ENCODE data around the gene TSPAN31.

Gene TSPAN31

DNA sequence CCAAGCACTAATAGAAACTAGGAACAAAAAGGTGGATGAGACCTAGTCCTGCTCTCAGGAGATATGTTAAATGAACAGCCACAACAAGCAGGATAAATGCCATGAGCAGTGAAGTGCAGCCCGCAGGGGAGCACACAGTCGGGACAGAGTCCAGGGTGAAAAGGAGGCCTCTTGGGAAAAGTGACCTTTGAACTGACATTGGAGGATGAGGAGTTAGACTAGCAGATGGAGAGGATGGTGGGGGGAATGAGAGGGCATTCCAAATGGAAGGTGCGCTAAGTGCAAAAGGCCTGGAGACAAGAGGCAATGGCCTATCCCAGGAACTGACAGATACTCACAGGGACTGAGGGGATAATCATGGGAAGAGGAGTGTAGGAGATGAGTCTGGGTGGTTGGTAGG lies 46.4 kb upstream of the TSPAN31 start:
- Histone ChIP-seq H3F3A (ENCODE audit: insufficient read depth, low read length) (no peaks in the 10 kb centered on the region), H3K27me3 (ENCODE audit: insufficient read depth, low read length) (no peaks in the 10 kb centered on the region), H3K79me2 (ENCODE audit: insufficient read depth, low read length) (0 out of 2 replicates have a peak, but pooled peaks cover 7% of the 10 kb centered on the region), H2AFZ (ENCODE audit: low read length) (no peak overlapping the region), H3K9me3 (ENCODE audit: low read length) (peaks cover 9% of the 10 kb centered on the region; the same call in 1 of the 2 replicates), H3K36me3 (ENCODE audit: insufficient read depth, low read length) (peaks cover 59% of the 10 kb centered on the region), H3K27ac (ENCODE audit: low read depth, low read length, poor library complexity, severe bottlenecking) (no peak overlapping the region), H3K9me2 (ENCODE audit: low read depth, low read length) (no peaks in the 10 kb centered on the region), H3K4me1 (ENCODE audit: insufficient read depth, low read length, severe bottlenecking) (peaks cover 11% of the 10 kb centered on the region), H3K4me2 (ENCODE audit: low read length) (no peak overlapping the region), H3K9ac (ENCODE audit: low read length) (no peak overlapping the region), H4K20me1 (ENCODE audit: insufficient read depth, low read length) (no peaks in the 10 kb centered on the region), H3K4me3 (ENCODE audit: low read depth, low read length, poor library complexity, severe bottlenecking) (no peak overlapping the region)
- no peak for TF ChIP-seq EZH2 (IDR thresholded peaks at IDR 0.05; ENCODE audit: borderline replicate concordance, low read length)
- TF ChIP-seq, protein P1, sequence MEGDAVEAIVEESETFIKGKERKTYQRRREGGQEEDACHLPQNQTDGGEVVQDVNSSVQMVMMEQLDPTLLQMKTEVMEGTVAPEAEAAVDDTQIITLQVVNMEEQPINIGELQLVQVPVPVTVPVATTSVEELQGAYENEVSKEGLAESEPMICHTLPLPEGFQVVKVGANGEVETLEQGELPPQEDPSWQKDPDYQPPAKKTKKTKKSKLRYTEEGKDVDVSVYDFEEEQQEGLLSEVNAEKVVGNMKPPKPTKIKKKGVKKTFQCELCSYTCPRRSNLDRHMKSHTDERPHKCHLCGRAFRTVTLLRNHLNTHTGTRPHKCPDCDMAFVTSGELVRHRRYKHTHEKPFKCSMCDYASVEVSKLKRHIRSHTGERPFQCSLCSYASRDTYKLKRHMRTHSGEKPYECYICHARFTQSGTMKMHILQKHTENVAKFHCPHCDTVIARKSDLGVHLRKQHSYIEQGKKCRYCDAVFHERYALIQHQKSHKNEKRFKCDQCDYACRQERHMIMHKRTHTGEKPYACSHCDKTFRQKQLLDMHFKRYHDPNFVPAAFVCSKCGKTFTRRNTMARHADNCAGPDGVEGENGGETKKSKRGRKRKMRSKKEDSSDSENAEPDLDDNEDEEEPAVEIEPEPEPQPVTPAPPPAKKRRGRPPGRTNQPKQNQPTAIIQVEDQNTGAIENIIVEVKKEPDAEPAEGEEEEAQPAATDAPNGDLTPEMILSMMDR (IDR thresholded peaks at IDR 0.05; ENCODE audit: low read length): no peak

GRCh38 chr12:57700317-57700716 lies 44.5 kb upstream of the TSPAN31 start:
- Histone ChIP-seq H3K79me2 (ENCODE audit: insufficient read depth, low read length) (no peaks in the 10 kb centered on the region), H3K4me2 (ENCODE audit: low read length) (no peak overlapping the region), H3K27me3 (ENCODE audit: insufficient read depth, low read length) (no peaks in the 10 kb centered on the region), H3K9ac (ENCODE audit: low read length) (no peak overlapping the region), H3K9me2 (ENCODE audit: low read depth, low read length) (no peaks in the 10 kb centered on the region), H2AFZ (ENCODE audit: low read length) (no peak overlapping the region), H3K36me3 (ENCODE audit: insufficient read depth, low read length) (peaks cover 75% of the 10 kb centered on the region), H3F3A (ENCODE audit: insufficient read depth, low read length) (no peaks in the 10 kb centered on the region), H3K9me3 (ENCODE audit: low read length) (peaks cover 14% of the 10 kb centered on the region; the same call in 1 of the 2 replicates), H4K20me1 (ENCODE audit: insufficient read depth, low read length) (no peaks in the 10 kb centered on the region), H3K27ac (ENCODE audit: low read depth, low read length, poor library complexity, severe bottlenecking) (no peak overlapping the region), H3K4me1 (ENCODE audit: insufficient read depth, low read length, severe bottlenecking) (peaks cover under 1% of the 10 kb centered on the region), H3K4me3 (ENCODE audit: low read depth, low read length, poor library complexity, severe bottlenecking) (no peak overlapping the region)
- no peak for TF ChIP-seq EZH2 (IDR thresholded peaks at IDR 0.05; ENCODE audit: borderline replicate concordance, low read length)
- TF ChIP-seq, protein P1 (IDR thresholded peaks at IDR 0.05; ENCODE audit: low read length): no peak

- no peak overlapping the region for H3K9ac ChIP-seq (ENCODE audit: low read length)
- peaks cover 14% of the 10 kb centered on the region; the same call in 1 of the 2 replicates for H3K9me3 ChIP-seq (ENCODE audit: low read length)
- no peaks in the 10 kb centered on the region for H3K27me3 ChIP-seq (ENCODE audit: insufficient read depth, low read length)
- H3K4me2 ChIP-seq (ENCODE audit: low read length): no peak overlapping the region
- H2AFZ ChIP-seq (ENCODE audit: low read length): no peak overlapping the region
- no peak overlapping the region for H3K27ac ChIP-seq (ENCODE audit: low read depth, low read length, poor library complexity, severe bottlenecking)
- peaks cover 63% of the 10 kb centered on the region for H3K36me3 ChIP-seq (ENCODE audit: insufficient read depth, low read length)
- no peak overlapping the region for H3K4me3 ChIP-seq (ENCODE audit: low read depth, low read length, poor library complexity, severe bottlenecking)
- no peaks in the 10 kb centered on the region for H3K79me2 ChIP-seq (ENCODE audit: insufficient read depth, low read length)
- H3K4me1 ChIP-seq (ENCODE audit: insufficient read depth, low read length, severe bottlenecking): no peaks in the 10 kb centered on the region
- peaks cover 2% of the 10 kb centered on the region; the same call in 1 of the 2 replicates for H3F3A ChIP-seq (ENCODE audit: insufficient read depth, low read length)
- TF ChIP-seq, protein P1 (IDR thresholded peaks at IDR 0.05; ENCODE audit: low read length): no peak
- no peaks in the 10 kb centered on the region for H4K20me1 ChIP-seq (ENCODE audit: insufficient read depth, low read length)
- no peaks in the 10 kb centered on the region for H3K9me2 ChIP-seq (ENCODE audit: low read depth, low read length)
Observed at GRCh38 chr12:57707250-57707649, 37.6 kb upstream of the TSPAN31 start.
